Keratinocyte (primary cell): ENCODE measurements around the gene DNAJC9. TPM values are rescaled to one million over a fixed set of nuclear protein-coding genes. Genes with fewer than 3 reads are reported as not detected.

ENCODE experiments used
- DNase-seq: peaks from one replicate; pipeline ENCODE4 v3.0.0-alpha.2; 2011; ENCODE audit warnings: low read depth, missing footprints, low spot score
- FAIRE-seq: peaks from 2 replicates; lab custom pipeline; 2011; peaks lifted over from hg19 to GRCh38; lab: Jason Lieb, UNC
- H2AFZ ChIP-seq: 2 replicates; pipeline ENCODE4 v1.6.0; 2012; ENCODE audit warnings: low read length, control low read depth, inconsistent platforms; ENCODE audit not compliant: control insufficient read depth
- H3K27ac ChIP-seq: 2 replicates; pipeline ENCODE4 v1.5.1; 2011; ENCODE audit warnings: low read length; ENCODE audit not compliant: control insufficient read depth, insufficient read depth
- H3K27me3 ChIP-seq: 3 replicates; pipeline ENCODE4 v1.6.0; 2011; ENCODE audit warnings: low read length; ENCODE audit not compliant: control insufficient read depth, insufficient read depth; ENCODE audit errors: extremely low read depth
- H3K36me3 ChIP-seq, 2 experiments: 2 replicates in 1 of 2; 3 replicates in 1 of 2; pipeline ENCODE4 v1.5.1; 2011; ENCODE audit warnings: low read length in 2 of 2, mild to moderate bottlenecking in 1 of 2; ENCODE audit not compliant: control insufficient read depth in 2 of 2, insufficient read depth in 2 of 2; ENCODE audit errors: extremely low read depth in 1 of 2
- H3K4me1 ChIP-seq: 3 replicates; pipeline ENCODE4 v1.5.1; 2011; ENCODE audit warnings: low read length; ENCODE audit not compliant: control insufficient read depth, insufficient read depth; ENCODE audit errors: extremely low read depth
- H3K4me2 ChIP-seq: 3 replicates; pipeline ENCODE4 v1.6.0; 2011; ENCODE audit warnings: low read depth, low read length; ENCODE audit not compliant: control insufficient read depth, insufficient read depth; ENCODE audit errors: extremely low read depth
- H3K4me3 ChIP-seq, 3 experiments: fragments of 200-600 bp in 1 of 3; sonication (generic) in 1 of 3; 2 replicates in 2 of 3; 3 replicates in 1 of 3; pipeline ENCODE4 v1.5.1; 2011 to 2016; ENCODE audit warnings: low read length in 3 of 3, mild to moderate bottlenecking in 3 of 3, control low read depth in 2 of 3, inconsistent platforms in 1 of 3, low read depth in 1 of 3, mixed read lengths in 1 of 3, mixed run types in 1 of 3, moderate library complexity in 1 of 3; ENCODE audit not compliant: control insufficient read depth in 2 of 3, insufficient read depth in 2 of 3; ENCODE audit errors: extremely low read depth in 1 of 3
- H3K79me2 ChIP-seq: 2 replicates; pipeline ENCODE4 v1.6.0; 2012; ENCODE audit warnings: low read length; ENCODE audit not compliant: control insufficient read depth, insufficient read depth
- H3K9ac ChIP-seq: 3 replicates; pipeline ENCODE4 v1.6.0; 2011; ENCODE audit warnings: low read length; ENCODE audit not compliant: control insufficient read depth, insufficient read depth; ENCODE audit errors: extremely low read depth
- H3K9me1 ChIP-seq: 3 replicates; pipeline ENCODE4 v1.6.0; 2011; ENCODE audit warnings: low read length; ENCODE audit not compliant: control insufficient read depth, insufficient read depth; ENCODE audit errors: extremely low read depth
- H3K9me3 ChIP-seq: 2 replicates; pipeline ENCODE4 v1.5.1; 2012; ENCODE audit warnings: low read depth, low read length; ENCODE audit not compliant: control insufficient read depth
- H4K20me1 ChIP-seq: 3 replicates; pipeline ENCODE4 v1.6.0; 2011; ENCODE audit warnings: low read length; ENCODE audit not compliant: control insufficient read depth, insufficient read depth; ENCODE audit errors: extremely low read depth
- EZH2 ChIP-seq: IDR thresholded peaks from one replicate; pipeline ENCODE4 v1.6.1; 2012; ENCODE audit warnings: inconsistent platforms, mild to moderate bottlenecking, low read length, moderate library complexity
- dilution Hi-C: fragments of 300-500 bp; cut with MboI; formaldehyde crosslinking; loops from one replicate; pipeline ENCODE4 v1.7.0; 2020; ENCODE audit warnings: low sequenced_read_pairs; ENCODE audit not compliant: extremely low pct_ligation_motif_present
- polyA plus RNA-seq, 5 experiments: library from polyadenylated mRNA; depleted of rRNA in 3 of 5; stranded (reverse) in 3 of 5; stranded (forward) in 1 of 5; unstranded in 1 of 5; fragments of >200 nt; gene quantifications; 1 replicate in 1 of 5; 2 replicates in 3 of 5; 3 replicates in 1 of 5; pipeline versions ENCODE4 v1.2.1 to v1.2.3, GENCODE V29; 2011 to 2012; ENCODE audit warnings: missing spikeins in 2 of 5, low read depth in 1 of 5, low replicate concordance in 1 of 5
- TF ChIP-seq, protein P1 (sequence below), 3 experiments: IDR thresholded peaks in 1 of 3; conservative IDR thresholded peaks in 1 of 3; optimal IDR thresholded peaks in 1 of 3; 2 replicates in 2 of 3; 3 replicates in 1 of 3; pipeline versions ENCODE3 to v1.5.1; 2011; ENCODE audit warnings: low read length in 3 of 3, mild to moderate bottlenecking in 3 of 3, moderate library complexity in 2 of 3, control low read depth in 1 of 3, inconsistent platforms in 1 of 3; ENCODE audit not compliant: insufficient read depth in 2 of 3; ENCODE audit errors: extremely low read depth in 1 of 3

The DNAJC9 gene
- polyA plus RNA-seq, 1 donor (not counting 4 experiments of a cell fraction or from before 2014, with no cell fraction given), result 23.3 TPM

DNA sequence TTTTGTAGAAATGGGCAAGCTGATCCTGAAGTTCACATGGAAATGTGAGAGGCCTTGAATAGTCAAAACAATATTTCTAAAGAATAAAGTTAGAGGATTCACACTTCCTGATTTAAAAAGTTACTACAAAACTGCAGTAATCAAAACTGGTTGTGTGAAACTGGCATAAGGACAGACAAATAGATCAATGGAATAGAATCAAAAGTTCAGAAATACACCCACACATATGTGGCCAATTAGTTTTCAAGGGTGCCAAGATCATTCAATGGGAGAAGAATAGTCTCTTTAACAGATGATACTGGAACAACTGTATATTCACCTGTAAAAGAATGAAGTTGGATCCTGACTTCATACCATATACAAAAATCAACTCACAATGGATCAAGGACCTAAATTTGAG lies 27.7 kb downstream of the DNAJC9 start:
- Histone ChIP-seq H3K27ac (no peak overlapping the region), H3K4me1 (no peaks in the 10 kb centered on the region), H2AFZ (no peak overlapping the region), H3K4me3 (no peak overlapping the region), H3K4me2 (no peak overlapping the region), H3K9me3 (no peaks in the 10 kb centered on the region), H3K79me2 (no peaks in the 10 kb centered on the region), H3K27me3 (no peaks in the 10 kb centered on the region), H4K20me1 (no peaks in the 10 kb centered on the region), H3K36me3 (peaks cover 3 to 5% of the 10 kb centered on the region in 2 experiments), H3K9ac (no peak overlapping the region), H3K9me1 (no peaks in the 10 kb centered on the region)
- TF ChIP-seq, protein P1, sequence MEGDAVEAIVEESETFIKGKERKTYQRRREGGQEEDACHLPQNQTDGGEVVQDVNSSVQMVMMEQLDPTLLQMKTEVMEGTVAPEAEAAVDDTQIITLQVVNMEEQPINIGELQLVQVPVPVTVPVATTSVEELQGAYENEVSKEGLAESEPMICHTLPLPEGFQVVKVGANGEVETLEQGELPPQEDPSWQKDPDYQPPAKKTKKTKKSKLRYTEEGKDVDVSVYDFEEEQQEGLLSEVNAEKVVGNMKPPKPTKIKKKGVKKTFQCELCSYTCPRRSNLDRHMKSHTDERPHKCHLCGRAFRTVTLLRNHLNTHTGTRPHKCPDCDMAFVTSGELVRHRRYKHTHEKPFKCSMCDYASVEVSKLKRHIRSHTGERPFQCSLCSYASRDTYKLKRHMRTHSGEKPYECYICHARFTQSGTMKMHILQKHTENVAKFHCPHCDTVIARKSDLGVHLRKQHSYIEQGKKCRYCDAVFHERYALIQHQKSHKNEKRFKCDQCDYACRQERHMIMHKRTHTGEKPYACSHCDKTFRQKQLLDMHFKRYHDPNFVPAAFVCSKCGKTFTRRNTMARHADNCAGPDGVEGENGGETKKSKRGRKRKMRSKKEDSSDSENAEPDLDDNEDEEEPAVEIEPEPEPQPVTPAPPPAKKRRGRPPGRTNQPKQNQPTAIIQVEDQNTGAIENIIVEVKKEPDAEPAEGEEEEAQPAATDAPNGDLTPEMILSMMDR (optimal IDR thresholded peaks at IDR 0.05 in 1 of 3, IDR thresholded peaks at IDR 0.05 in 1 of 3, conservative IDR thresholded peaks at IDR 0.05 in 1 of 3; ENCODE audit: extremely low read depth in 1 of 3, insufficient read depth in 2 of 3, low read length in 3 of 3), result no peak
- no peak for TF ChIP-seq EZH2
- FAIRE-seq (peak; percentile 57), DNase-seq (no peak)
- dilution Hi-C loops, result no loop called here

DNA sequence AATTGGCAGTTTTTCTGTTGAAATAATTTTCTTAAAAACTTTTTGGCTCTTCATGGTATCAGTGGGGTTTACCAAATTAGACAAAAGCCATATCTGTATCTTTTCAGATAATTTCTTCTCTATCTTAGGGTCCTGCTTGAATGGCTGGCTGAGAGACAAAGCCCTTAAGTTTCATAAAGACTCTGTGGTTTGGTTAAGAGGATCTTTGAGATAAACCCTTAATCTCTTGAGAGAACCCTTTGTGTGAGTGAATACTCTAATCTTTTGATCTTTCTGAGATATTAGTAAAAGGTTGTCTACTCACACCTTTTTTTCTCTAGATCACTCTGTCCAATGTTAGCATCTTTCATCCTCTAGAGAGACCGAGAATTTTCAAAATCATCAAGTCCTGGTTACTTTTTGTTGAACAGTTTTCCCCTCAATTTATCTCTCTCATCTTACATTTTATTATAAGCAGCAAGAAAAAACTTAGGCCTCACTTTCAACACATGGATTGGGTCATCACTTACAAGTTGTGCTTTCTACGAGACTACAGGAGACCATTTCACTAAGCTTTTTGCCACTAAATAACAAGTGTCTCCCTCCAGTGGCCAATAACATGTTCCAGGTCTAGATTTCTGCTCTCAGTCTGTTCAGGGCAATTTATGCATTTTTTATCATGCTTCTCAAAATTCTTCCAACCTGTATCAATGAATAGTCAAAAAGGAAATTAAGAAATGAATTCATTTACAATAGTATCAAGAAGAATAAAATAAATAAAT lies 28.4 kb downstream of the DNAJC9 start:
- Histone ChIP-seq H4K20me1 (no peaks in the 10 kb centered on the region), H3K4me2 (no peak overlapping the region), H3K79me2 (no peaks in the 10 kb centered on the region), H3K27ac (no peak overlapping the region), H3K9ac (no peak overlapping the region), H3K4me1 (no peaks in the 10 kb centered on the region), H3K4me3 (no peak overlapping the region), H3K9me1 (no peaks in the 10 kb centered on the region), H3K36me3 (peaks cover 3 to 5% of the 10 kb centered on the region in 2 experiments), H2AFZ (no peak overlapping the region), H3K27me3 (no peaks in the 10 kb centered on the region), H3K9me3 (no peaks in the 10 kb centered on the region)
- TF ChIP-seq, protein P1 (optimal IDR thresholded peaks at IDR 0.05 in 1 of 3, IDR thresholded peaks at IDR 0.05 in 1 of 3, conservative IDR thresholded peaks at IDR 0.05 in 1 of 3; ENCODE audit: extremely low read depth in 1 of 3, insufficient read depth in 2 of 3, low read length in 3 of 3), result peak; percentile 30 to 50 (median 45)
- no peak for TF ChIP-seq EZH2
- DNase-seq (no peak), FAIRE-seq (peak; percentile 5)
- dilution Hi-C loops, result no loop called here
